ENCODE data around the gene LRRC25. TPM values are rescaled to one million over a fixed set of nuclear protein-coding genes. Genes with fewer than 3 reads are reported as not detected.

LRRC25 gene
- total RNA-seq, 1 experiment from 2014 or later = not detected

GRCh38 chr19:18368504-18369222, 28.8 kb downstream of the LRRC25 start:
- peaks cover 0 to 40% (median under 1%) of the 10 kb centered on the region in 3 experiments; a peak in 3 of 7 replicates for H3K36me3 Mint-ChIP-seq (ENCODE audit: insufficient read depth in 1 of 3, low read depth in 3 of 3)
- H3K23ac ChIP-seq (ENCODE audit: insufficient read length, low read depth, low read length) = no peak overlapping the region
- H3K18ac ChIP-seq (ENCODE audit: insufficient read length, low read depth, low read length) = no peak overlapping the region
- no peak overlapping the region for H2AK5ac ChIP-seq (ENCODE audit: insufficient read length, low read length)
- no peak overlapping the region for H3T11ph ChIP-seq (ENCODE audit: low read length)
- H2BK5ac ChIP-seq (ENCODE audit: insufficient read length, low read length) = no peak overlapping the region
- no peak overlapping the region for H3K4me2 ChIP-seq (ENCODE audit: insufficient read depth, insufficient read length, low read length)
- no peak overlapping the region for H4K8ac ChIP-seq (replicated peaks; ENCODE audit: insufficient read length, low read depth, low read length)
- no peak overlapping the region for H3K56ac ChIP-seq (ENCODE audit: insufficient read length, low read depth, low read length)
- H3K27me3 Mint-ChIP-seq (ENCODE audit: low read depth) = no peaks in the 10 kb centered on the region; the same call in 1 of the 2 replicates
- no peak overlapping the region for H2AFZ ChIP-seq (ENCODE audit: low read length)
- no peaks in the 10 kb centered on the region for H3K23me2 ChIP-seq (ENCODE audit: insufficient read length, low read depth, low read length, poor library complexity, severe bottlenecking)
- H3K27ac Mint-ChIP-seq = peak overlapping the region in 2 of 3 experiments; percentile 28 to 62; a peak in 2 of 7 replicates
- H2BK15ac ChIP-seq (ENCODE audit: low read depth, low read length) = no peak overlapping the region
- no peak overlapping the region for H3K9ac ChIP-seq (ENCODE audit: extremely low read depth, insufficient read length, low read length)
- no peak overlapping the region for H3K14ac ChIP-seq (ENCODE audit: insufficient read depth, low read length)
- no peak overlapping the region for H4K91ac ChIP-seq (ENCODE audit: insufficient read length, low read depth, low read length)
- TF ChIP-seq CTCF (conservative IDR thresholded peaks at IDR 0.05) = no peak
- no peak overlapping the region for H4K5ac ChIP-seq (ENCODE audit: insufficient read length, low read depth, low read length)
- no peaks in the 10 kb centered on the region for H3K27me3 ChIP-seq (ENCODE audit: insufficient read depth, low read length)
- no peaks in the 10 kb centered on the region for H4K20me1 ChIP-seq (ENCODE audit: control insufficient read depth, insufficient read depth, insufficient read length)
- H2BK12ac ChIP-seq (ENCODE audit: insufficient read length, low read depth, low read length) = no peak overlapping the region
- no peaks in the 10 kb centered on the region; a peak in 2 of 5 replicates for H3K9me3 Mint-ChIP-seq
- H3K79me1 ChIP-seq (ENCODE audit: insufficient read depth, low read depth, low read length, poor library complexity, severe bottlenecking) = no peaks in the 10 kb centered on the region
- H2BK20ac ChIP-seq (ENCODE audit: low read depth, low read length, poor library complexity, severe bottlenecking) = no peak overlapping the region
- no peak overlapping the region for H3K27ac ChIP-seq (ENCODE audit: insufficient read length, low read depth, low read length)
- DNase-seq = no peak
- H3K79me2 ChIP-seq (ENCODE audit: insufficient read depth, low read length) = no peaks in the 10 kb centered on the region
- peaks cover 2% of the 10 kb centered on the region; the same call in 1 of the 2 replicates for H3K4me1 ChIP-seq (ENCODE audit: insufficient read depth, low read length)
- H2BK120ac ChIP-seq (ENCODE audit: low read depth, low read length, poor library complexity, severe bottlenecking) = no peak overlapping the region
- H3K4ac ChIP-seq (ENCODE audit: low read depth, low read length) = no peak overlapping the region
- no CpG with 5 or more reads among the region's 15 CpGs for WGBS (ENCODE audit: extremely low coverage, insufficient read length, low lambda C conversion rate)
- peaks cover 27 to 39% of the 10 kb centered on the region in 2 experiments for H3K4me1 Mint-ChIP-seq
- H3K4me3 Mint-ChIP-seq = no peak overlapping the region
- H3K9me3 ChIP-seq (ENCODE audit: control insufficient read depth, low read depth, low read length) = no peaks in the 10 kb centered on the region
